Small intestine (tissue), 7 donors: Measurements from ENCODE around the gene AHDC1. TPM values are rescaled to one million over a fixed set of nuclear protein-coding genes. Genes with fewer than 3 reads are reported as not detected.
"Not testable (repeated sequence)": the region's sequence is repeated elsewhere in the genome, so short reads cannot be mapped to it uniquely, and the experiment has no call there.

Experiments used
- DNase-seq, 2 donors: peaks; one replicate each; pipeline versions ENCODE4 v3.0.0 to v3.0.0-alpha.2; 2013
- FAIRE-seq: peaks from 2 replicates; lab custom pipeline; 2012; peaks lifted over from hg19 to GRCh38; lab: Jason Lieb, UNC
- H3K27ac ChIP-seq, 3 donors: one replicate each; pipeline ENCODE4 v1.5.1; 2013; ENCODE audit warnings: low read length in 2 of 3, mild to moderate bottlenecking in 2 of 3, control low read depth in 1 of 3, inconsistent platforms in 1 of 3, low read depth in 1 of 3, moderate library complexity in 1 of 3
- H3K27me3 ChIP-seq, 3 donors: one replicate each; pipeline ENCODE4 v1.6.1; 2013; ENCODE audit warnings: low read length in 3 of 3, inconsistent platforms in 1 of 3; ENCODE audit not compliant: control insufficient read depth in 3 of 3, insufficient read depth in 3 of 3
- H3K36me3 ChIP-seq, 3 donors: one replicate each; pipeline ENCODE4 v1.6.1; 2013; ENCODE audit warnings: low read length in 3 of 3, inconsistent platforms in 1 of 3, low read depth in 1 of 3, mild to moderate bottlenecking in 1 of 3, moderate library complexity in 1 of 3; ENCODE audit not compliant: control insufficient read depth in 3 of 3, insufficient read depth in 2 of 3
- H3K4me1 ChIP-seq, 3 donors: one replicate each; pipeline ENCODE4 v1.6.1; 2013; ENCODE audit warnings: low read length in 2 of 3, inconsistent platforms in 1 of 3, low read depth in 1 of 3, mild to moderate bottlenecking in 1 of 3, moderate library complexity in 1 of 3; ENCODE audit not compliant: control insufficient read depth in 3 of 3, insufficient read depth in 2 of 3
- H3K4me3 ChIP-seq, 3 donors: one replicate each; pipeline ENCODE4 v1.5.1; 2013; ENCODE audit warnings: low read length in 3 of 3, control low read depth in 1 of 3, inconsistent platforms in 1 of 3, low read depth in 1 of 3, mild to moderate bottlenecking in 1 of 3, moderate library complexity in 1 of 3
- H3K9me3 ChIP-seq, 2 donors: one replicate each; pipeline ENCODE4 v1.6.1; 2013; ENCODE audit warnings: low read depth in 1 of 2, low read length in 1 of 2; ENCODE audit not compliant: control insufficient read depth in 2 of 2, insufficient read depth in 1 of 2
- WGBS, 3 donors: extraction: QIAGEN DNeasy Blood & Tissue Kit; methylation state at CpG; one replicate each; pipeline ENCODE4 v1.1.7; 2013; 5-methylcytosine and 5-hydroxymethylcytosine counted together
- polyA plus RNA-seq, 4 donors: library from polyadenylated mRNA; stranded (reverse) in 3 of 4; unstranded in 1 of 4; fragments of 200-250 nt in 3 of 4; fragments of 120-200 nt in 1 of 4; gene quantifications; one replicate each; pipeline versions ENCODE4 v1.2.1 to v1.2.3, GENCODE V29; 2013
- donor health status: healthy with polysubstance abuse.
- donor health status: control.
- donor health status: control.
- donor health status: Bipolar disorder and iron deficiency.
- donor health status: healthy.

Gene AHDC1
- polyA plus RNA-seq, 4 donors: 3.5 to 17.4 (median 6.9) TPM

DNA sequence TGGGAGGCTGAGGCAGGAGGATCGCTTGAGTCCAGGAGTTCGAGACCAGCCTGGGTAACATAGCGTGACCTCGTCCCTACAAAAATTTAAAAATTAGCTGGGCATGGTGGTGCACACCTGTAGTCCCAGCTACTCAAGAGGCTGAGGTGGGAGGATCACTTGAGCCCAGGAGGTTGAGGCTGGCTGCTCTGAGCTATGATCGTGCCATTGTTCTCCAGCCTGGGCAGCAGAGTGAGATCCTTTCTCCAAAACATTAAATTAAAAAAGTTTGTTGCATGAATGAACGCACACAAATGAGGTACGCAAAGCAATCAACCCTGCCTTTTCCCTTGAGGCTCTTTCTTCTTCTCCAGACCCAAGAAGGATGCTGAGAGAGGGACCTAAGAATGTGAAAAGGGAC lies 50.1 kb downstream of the AHDC1 start:
- Histone ChIP-seq H3K4me1 (peaks cover 0 to 35% (median 8%) of the 10 kb centered on the region in 3 donors), H3K36me3 (peaks cover under 1 to 78% (median 7%) of the 10 kb centered on the region in 3 donors)
- not testable (repeated sequence) for H3K4me3 ChIP-seq, H3K9me3 ChIP-seq, H3K27me3 ChIP-seq, DNase-seq, H3K27ac ChIP-seq, FAIRE-seq
- WGBS, 3 donors: 97 to 98% (median 97%) methylated on average over 7 of the region's 7 CpGs

DNA sequence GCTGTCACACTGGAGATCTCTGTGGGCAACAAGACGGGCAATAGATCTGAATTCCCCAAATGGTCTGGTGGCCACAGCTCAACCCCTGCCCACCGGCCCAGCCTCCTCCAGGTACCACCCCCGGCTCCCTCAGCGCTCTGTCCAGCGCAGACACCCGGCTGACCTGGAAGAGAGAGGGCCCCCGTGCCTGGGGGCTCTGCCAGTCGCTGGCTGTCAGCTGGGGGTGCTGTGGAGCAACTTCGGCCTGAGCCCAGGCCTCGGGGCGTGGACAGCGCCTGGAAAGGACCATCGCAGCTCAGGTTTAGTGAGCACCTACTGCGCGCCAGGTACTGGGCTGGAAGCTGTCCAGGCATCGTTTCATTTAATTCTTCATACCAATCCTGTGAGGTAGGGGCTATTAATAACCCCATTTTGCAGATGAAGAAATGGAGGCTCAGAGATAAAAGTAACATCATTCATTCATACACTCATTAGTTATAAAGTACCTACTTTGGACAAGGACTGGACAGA lies 51.0 kb downstream of the AHDC1 start:
- Histone ChIP-seq H3K4me1 (peaks cover 0 to 27% (median 8%) of the 10 kb centered on the region in 3 donors), H3K36me3 (peaks cover 1 to 78% (median 7%) of the 10 kb centered on the region in 3 donors), H3K9me3 (no peaks in the 10 kb centered on the region), H3K4me3 (no peak overlapping the region), H3K27me3 (no peaks in the 10 kb centered on the region), H3K27ac (no peak overlapping the region)
- no peak for DNase-seq
- 89 to 91% (median 90%) methylated on average over 16 of the region's 16 CpGs for WGBS, 3 donors
- FAIRE-seq: no peak

DNA sequence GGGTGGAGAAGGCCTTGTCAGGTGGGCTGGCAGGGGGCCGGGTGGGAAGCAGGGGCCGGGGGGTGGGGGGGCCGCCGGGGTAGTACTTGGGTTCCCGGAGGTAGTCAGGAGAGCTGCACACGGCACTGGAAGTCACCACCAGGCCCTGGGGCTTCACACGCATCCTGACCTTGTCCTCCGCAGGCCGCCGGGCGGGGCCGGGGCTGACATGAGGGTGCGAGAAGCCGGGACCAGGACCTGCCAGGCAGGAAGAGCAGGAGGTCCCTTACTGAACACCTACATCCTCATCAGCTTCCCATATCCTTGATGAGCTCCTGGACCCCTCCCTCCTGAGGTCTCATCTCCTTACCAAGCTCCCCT lies 52.0 kb downstream of the AHDC1 start:
- no peak for DNase-seq
- peaks cover 0 to 16% (median 5%) of the 10 kb centered on the region in 3 donors for H3K4me1 ChIP-seq
- H3K27ac ChIP-seq: no peak overlapping the region
- H3K9me3 ChIP-seq: no peaks in the 10 kb centered on the region
- WGBS, 3 donors: 94 to 98% (median 95%) methylated on average over 8 to 14 of the region's 14 CpGs
- H3K4me3 ChIP-seq: no peak overlapping the region
- H3K27me3 ChIP-seq: no peaks in the 10 kb centered on the region
- peaks cover 1 to 84% (median 7%) of the 10 kb centered on the region in 3 donors for H3K36me3 ChIP-seq
- no peak for FAIRE-seq

DNA sequence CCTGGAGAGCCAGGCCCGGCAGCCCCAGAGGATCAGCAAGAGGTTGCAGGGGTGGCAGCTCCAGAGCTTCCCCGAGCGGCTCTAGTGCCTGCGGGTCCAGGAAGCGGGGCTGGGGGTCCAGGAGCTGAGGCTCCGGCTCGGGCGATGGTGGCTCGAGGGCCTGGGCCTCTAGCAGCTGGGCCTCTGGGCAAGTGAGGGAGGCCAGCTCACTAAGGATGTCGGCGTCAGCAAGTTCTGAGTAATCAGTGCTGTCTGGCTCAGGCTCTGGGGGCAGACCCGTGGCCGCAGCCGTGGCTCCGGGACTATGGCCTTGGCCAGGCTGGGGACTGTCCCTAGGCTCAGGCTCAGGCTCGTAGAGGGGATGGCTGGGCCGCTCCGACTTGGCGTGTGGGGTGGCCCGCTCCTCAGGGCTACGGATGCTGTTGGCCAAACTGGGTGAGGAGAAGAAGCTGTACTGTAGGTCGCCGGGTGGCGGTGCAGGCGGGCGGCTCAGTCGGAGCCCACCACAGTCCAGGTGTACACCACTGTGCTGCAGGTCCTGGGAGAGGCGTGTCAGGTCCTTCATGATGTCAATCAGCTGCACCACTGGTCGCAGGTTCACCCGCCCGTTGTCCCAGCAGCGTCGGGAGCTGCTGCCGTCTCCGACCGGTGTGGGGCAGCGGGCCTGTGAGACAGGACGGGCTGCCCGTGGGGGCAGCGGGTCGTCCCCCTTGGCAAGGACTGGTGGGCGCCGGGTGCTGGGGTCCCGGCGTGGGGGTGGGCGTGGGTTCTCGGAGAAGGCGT lies 52.6 kb downstream of the AHDC1 start:
- no peak overlapping the region for H3K27ac ChIP-seq
- no peak for DNase-seq
- WGBS, 3 donors: 94 to 96% (median 95%) methylated on average over 43 to 48 of the region's 48 CpGs

DNA sequence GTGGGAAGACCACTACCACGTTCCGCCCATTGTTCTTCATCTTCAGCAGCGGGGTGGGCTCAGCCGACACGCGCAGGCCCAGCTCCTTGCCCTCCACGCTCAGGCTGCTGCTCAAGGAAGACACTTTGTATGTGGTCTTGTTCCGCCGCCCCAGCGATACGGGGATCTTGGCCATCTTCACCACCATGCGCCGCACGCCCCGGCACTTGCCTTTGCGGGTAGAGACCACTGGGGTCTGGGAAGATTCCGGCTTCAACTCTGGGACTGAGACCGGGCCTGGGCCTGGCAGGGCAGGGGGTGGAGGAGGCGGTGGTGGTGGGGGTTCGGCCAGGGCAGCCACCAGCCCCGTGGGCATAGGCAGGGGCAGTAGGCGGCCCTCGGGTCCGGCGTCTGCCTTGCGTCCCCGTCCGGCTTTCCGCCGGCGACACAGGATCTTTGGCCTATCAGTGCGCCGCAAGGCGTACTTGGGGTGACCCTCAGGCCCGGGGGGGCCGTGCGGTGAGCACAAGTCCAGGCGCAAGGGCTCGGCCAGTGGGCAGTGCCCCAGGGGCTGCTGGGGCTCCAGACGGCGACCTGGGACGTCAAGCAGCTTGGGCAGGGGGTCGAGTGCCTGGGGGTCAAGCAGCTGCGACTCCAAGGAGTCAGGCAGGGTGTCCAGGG lies 53.3 kb downstream of the AHDC1 start:
- DNase-seq (no peak), FAIRE-seq (no peak)
- H3K4me1 ChIP-seq: peaks cover 0 to 6% (median 3%) of the 10 kb centered on the region in 3 donors
- H3K36me3 ChIP-seq: peaks cover 1 to 93% (median 7%) of the 10 kb centered on the region in 3 donors
- H3K27ac ChIP-seq: no peak overlapping the region
- no peak overlapping the region for H3K4me3 ChIP-seq
- no peaks in the 10 kb centered on the region for H3K9me3 ChIP-seq
- 94 to 97% (median 96%) methylated on average over 39 to 44 of the region's 44 CpGs for WGBS, 3 donors
- no peaks in the 10 kb centered on the region for H3K27me3 ChIP-seq

More for the DNA sequence above, 52.6 kb downstream of the AHDC1 start:
- Histone ChIP-seq H3K4me1 (peaks cover 0 to 11% (median 4%) of the 10 kb centered on the region in 3 donors), H3K9me3 (no peaks in the 10 kb centered on the region), H3K36me3 (peaks cover 1 to 90% (median 7%) of the 10 kb centered on the region in 3 donors), H3K4me3 (no peak overlapping the region), H3K27me3 (no peaks in the 10 kb centered on the region)
- no peak for FAIRE-seq

DNA sequence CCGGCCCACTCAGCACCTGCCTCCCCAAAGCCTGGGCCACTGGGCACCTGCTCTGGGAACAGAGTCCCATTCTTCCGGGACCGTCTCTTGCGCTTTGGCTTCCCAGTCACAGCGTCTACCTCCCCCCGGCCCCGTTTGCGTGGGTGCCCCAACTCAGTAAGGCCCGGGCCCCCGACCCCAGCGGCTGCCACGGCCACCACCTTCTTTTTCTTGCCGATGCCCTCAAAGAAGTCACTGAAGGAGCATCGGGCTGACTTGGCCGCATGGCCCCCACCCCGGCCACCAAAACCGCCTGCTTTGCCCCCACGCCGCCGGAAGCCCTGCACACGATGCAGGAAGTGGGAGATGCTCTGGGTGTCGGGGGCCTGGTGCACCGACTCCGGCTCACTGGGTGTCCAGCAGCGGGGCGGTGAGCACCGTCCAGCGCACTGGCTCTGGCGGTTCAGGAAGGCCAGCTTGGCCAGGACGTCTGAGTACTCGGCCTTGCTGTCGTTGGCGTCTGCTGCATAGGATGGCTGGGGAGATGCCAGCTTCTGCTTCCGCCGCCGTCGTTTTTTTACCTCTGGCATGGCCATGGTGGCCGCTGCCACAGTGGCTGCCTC lies 54.0 kb downstream of the AHDC1 start:
- 93 to 96% (median 95%) methylated on average over 37 to 38 of the region's 38 CpGs for WGBS, 3 donors
- FAIRE-seq: no peak

DNA sequence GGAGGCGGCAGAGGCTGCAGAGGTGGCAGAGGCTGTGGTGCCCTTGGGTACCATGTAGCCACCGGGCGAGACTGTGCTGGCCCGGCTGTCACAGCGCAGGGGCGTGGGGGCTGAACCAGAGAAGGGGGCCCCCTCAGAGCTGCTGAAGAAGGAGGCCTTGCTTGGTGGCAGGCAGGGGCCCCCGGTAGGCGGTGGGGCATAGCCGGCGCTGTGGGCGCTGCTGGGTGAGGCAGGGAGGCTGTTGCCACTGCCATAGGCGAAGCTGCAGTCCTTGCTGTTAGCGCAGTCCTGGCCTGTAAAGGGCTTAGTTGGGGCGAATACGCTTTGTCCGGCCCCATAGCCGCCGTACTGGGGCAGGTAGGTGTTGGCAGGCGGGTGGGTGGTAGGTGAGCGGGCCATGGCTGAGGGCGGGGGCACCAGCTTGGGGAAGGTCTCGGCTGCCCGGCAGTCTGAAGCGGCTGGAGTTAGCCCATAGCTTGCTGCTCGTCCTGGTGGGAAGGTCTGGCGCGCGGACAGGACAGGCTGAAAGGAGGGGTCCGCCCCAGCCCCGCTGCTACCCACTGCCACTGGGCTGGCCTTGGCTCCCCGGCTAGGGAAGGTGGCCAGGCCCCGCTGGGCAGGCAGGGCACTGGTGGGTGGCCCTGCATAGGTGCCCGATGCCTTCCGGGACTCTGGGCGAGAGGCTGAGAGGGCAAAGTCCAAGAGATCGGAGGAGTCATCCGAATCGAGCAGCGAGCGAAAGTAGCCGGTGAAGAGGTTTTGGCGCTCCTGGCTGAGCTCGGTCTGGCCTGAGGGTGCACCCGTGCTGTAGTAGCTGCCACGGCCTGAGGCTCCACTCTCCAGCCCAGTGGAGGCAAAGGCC lies 54.9 kb downstream of the AHDC1 start:
- Histone ChIP-seq H3K27me3 (no peaks in the 10 kb centered on the region), H3K9me3 (no peaks in the 10 kb centered on the region), H3K27ac (no peak overlapping the region), H3K4me3 (no peak overlapping the region), H3K36me3 (peaks cover 1 to 95% (median 7%) of the 10 kb centered on the region in 3 donors), H3K4me1 (peaks cover 0 to 3% (median 2%) of the 10 kb centered on the region in 3 donors)
- WGBS, 3 donors: 83 to 91% (median 83%) methylated on average over 45 of the region's 45 CpGs
- DNase-seq (peak in 1 of 2 donors; percentile 72), FAIRE-seq (no peak)

More for the DNA sequence above, 54.0 kb downstream of the AHDC1 start:
- no peak overlapping the region for H3K27ac ChIP-seq
- H3K4me3 ChIP-seq: no peak overlapping the region
- peaks cover 0 to 4% (median 3%) of the 10 kb centered on the region in 3 donors for H3K4me1 ChIP-seq
- H3K9me3 ChIP-seq: no peaks in the 10 kb centered on the region
- H3K36me3 ChIP-seq: peaks cover 1 to 93% (median 7%) of the 10 kb centered on the region in 3 donors
- DNase-seq: no peak
- no peaks in the 10 kb centered on the region for H3K27me3 ChIP-seq
